Esophagus squamous epithelium (tissue), 5 donors: Measurements from ENCODE around the gene ABCC1. TPM values are rescaled to one million over a fixed set of nuclear protein-coding genes. Genes with fewer than 3 reads are reported as not detected.

Experiments
- DNase-seq: peaks from one replicate; lab custom pipeline; 2025; lab: John Stamatoyannopoulos, UW
- H3K27ac ChIP-seq, 4 donors: fragments of 200-600 bp; sonication (generic); one replicate each; pipeline ENCODE4 v1.5.1; 2016 to 2019; ENCODE audit warnings: mild to moderate bottlenecking in 1 of 4
- H3K27me3 ChIP-seq, 4 donors: fragments of 200-600 bp; sonication (generic); 1 replicate in 3 of 4; 2 replicates in 1 of 4; pipeline versions ENCODE4 v1.5.1 to v1.6.0; 2017 to 2021; ENCODE audit warnings: antibody characterized with exemption in 1 of 4
- H3K36me3 ChIP-seq, 3 donors: fragments of 200-600 bp; sonication (generic); one replicate each; pipeline ENCODE4 v1.5.1; 2016 to 2019
- H3K4me1 ChIP-seq, 3 donors: fragments of 200-600 bp; sonication (generic); one replicate each; pipeline ENCODE4 v1.5.1; 2017 to 2019
- H3K4me3 ChIP-seq, 4 donors: fragments of 200-600 bp; sonication (generic); 1 replicate in 3 of 4; 2 replicates in 1 of 4; pipeline ENCODE4 v1.5.1; 2016 to 2019; ENCODE audit warnings: mild to moderate bottlenecking in 2 of 4, moderate library complexity in 1 of 4
- H3K9me3 ChIP-seq, 3 donors: fragments of 200-600 bp; sonication (generic); one replicate each; pipeline ENCODE4 v1.5.1; 2016 to 2019
- POLR2A ChIP-seq, 4 donors: fragments of 450-650 bp; IDR thresholded peaks; one replicate each; pipeline ENCODE4 v1.6.1; 2017; ENCODE audit warnings: antibody characterized with exemption in 4 of 4, mild to moderate bottlenecking in 4 of 4, moderate library complexity in 3 of 4
- WGBS, 2 donors: methylation state at CpG; one replicate each; pipeline ENCODE4 v1.1.5; 2018; 5-methylcytosine and 5-hydroxymethylcytosine counted together
- intact Hi-C: fragments of 100-400 bp; cut with DNase I; formaldehyde crosslinking; loops from one replicate; pipeline ENCODE4 v1.15.0; 2022
- total RNA-seq, 4 donors: library from RNA; depleted of rRNA; stranded (reverse); fragments of >200 nt; gene quantifications; one replicate each; pipeline ENCODE4 v1.1.0, GENCODE V29; 2016
- TF ChIP-seq, protein P1 (sequence below), 6 experiments: fragments of 450-650 bp in 4 of 6; fragments of 200-600 bp in 2 of 6; sonication (generic) in 2 of 6; IDR thresholded peaks; one replicate each; pipeline ENCODE4 v1.5.1; 2016 to 2019; ENCODE audit warnings: antibody characterized with exemption in 6 of 6, mild to moderate bottlenecking in 4 of 6, moderate library complexity in 4 of 6
- donor health status: DM: yes; HTN: yes; CAD: no.

Gene ABCC1
- 10 to 100 TPM; 22.9 to 56.7 (median 46.9) TPM for total RNA-seq

DNA sequence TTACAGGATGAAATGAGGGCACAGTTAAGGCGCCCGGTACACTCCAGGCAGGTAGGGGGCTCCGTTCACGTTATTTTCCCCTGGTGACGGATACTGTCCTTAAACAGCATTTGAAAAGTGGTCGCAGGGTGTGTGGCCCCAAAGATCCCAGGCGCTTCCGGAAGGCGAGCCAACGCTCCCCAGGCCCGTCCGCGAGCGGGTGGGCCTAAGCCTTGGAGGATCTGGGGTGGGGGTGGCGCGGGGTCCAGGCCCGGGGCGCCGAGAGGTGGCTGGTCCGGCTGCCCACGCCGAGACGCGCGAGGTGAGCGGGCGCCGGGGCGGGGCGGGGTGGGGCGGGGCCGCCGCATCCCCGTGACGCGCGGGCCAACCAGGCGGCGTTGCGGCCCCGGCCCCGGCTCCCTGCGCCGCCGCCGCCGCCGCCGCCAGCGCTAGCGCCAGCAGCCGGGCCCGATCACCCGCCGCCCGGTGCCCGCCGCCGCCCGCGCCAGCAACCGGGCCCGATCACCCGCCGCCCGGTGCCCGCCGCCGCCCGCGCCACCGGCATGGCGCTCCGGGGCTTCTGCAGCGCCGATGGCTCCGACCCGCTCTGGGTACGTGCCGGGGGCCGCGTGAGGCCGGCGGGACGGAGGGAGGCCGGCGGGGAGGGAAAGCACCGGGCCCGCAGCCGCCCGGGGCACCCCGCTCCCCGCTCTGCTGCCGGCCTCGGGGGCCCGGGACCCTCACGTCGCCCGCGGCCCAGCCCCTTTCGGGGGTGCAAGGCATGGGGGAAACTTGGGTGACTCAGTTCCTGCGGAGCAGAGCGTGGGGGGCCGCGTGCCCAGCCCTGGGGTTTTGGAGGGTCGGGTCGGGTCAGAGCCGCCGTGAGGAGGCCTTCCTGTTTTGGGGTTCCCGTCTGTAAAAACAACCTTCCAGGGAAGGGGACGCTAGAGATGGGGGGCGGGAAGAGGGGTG is at the start of gene ABCC1:
Gene ABCC1 (plus strand): TSS at position 407 of the 951 bp plus-strand sequence. CDS start 136 bp downstream, at position 543.
- intact Hi-C loops: loop anchor here (10.0 kb wide), 1 partner anchor 65 kb away; the partner anchor contains the start of gene CEP20
- Histone ChIP-seq H3K9me3 (no peaks in the 10 kb centered on the region), H3K36me3 (no peaks in the 10 kb centered on the region), H3K4me1 (peaks cover 18 to 81% (median 42%) of the 10 kb centered on the region in 3 donors), H3K27me3 (no peaks in the 10 kb centered on the region), H3K4me3 (peak within 1 kb of the TSS; percentile 86 to 95 (median 94)), H3K27ac (peak within 1 kb of the TSS; percentile 92 to 96 (median 96))
- WGBS, 2 donors: 0 to 1% methylated on average over 3 to 15 of the region's 112 CpGs
- DNase-seq: no peak
- peak in 1 of 4 donors; percentile 23 for TF ChIP-seq POLR2A (IDR thresholded peaks at IDR 0.05)
- TF ChIP-seq, protein P1, sequence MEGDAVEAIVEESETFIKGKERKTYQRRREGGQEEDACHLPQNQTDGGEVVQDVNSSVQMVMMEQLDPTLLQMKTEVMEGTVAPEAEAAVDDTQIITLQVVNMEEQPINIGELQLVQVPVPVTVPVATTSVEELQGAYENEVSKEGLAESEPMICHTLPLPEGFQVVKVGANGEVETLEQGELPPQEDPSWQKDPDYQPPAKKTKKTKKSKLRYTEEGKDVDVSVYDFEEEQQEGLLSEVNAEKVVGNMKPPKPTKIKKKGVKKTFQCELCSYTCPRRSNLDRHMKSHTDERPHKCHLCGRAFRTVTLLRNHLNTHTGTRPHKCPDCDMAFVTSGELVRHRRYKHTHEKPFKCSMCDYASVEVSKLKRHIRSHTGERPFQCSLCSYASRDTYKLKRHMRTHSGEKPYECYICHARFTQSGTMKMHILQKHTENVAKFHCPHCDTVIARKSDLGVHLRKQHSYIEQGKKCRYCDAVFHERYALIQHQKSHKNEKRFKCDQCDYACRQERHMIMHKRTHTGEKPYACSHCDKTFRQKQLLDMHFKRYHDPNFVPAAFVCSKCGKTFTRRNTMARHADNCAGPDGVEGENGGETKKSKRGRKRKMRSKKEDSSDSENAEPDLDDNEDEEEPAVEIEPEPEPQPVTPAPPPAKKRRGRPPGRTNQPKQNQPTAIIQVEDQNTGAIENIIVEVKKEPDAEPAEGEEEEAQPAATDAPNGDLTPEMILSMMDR (IDR thresholded peaks at IDR 0.05): no peak

DNA sequence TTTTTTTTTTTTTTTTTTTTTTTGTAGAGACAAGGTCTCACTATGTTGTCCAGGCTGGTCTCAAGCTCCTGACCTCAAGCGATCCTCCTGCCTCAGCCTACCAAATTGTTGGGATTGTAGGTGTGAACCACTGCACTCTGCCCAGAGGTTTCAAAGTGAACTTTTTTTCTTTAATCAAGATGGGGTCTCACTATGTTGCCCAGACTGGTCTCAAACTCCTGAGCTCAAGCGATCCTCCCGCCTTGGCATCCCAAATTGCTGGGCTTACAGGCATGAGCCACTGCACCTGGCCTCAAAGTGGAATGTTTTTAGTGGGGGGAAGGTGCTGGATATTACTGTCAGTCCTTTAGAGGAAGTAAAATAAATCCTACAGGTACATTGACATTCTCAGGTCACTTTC is 49.1 kb upstream of the ABCC1 start:
- Histone ChIP-seq H3K27me3 (no peaks in the 10 kb centered on the region), H3K36me3 (no peaks in the 10 kb centered on the region), H3K27ac (peak overlapping the region; percentile 2 to 79 (median 73)), H3K9me3 (no peaks in the 10 kb centered on the region), H3K4me3 (no peak overlapping the region), H3K4me1 (peaks cover 5 to 53% (median 11%) of the 10 kb centered on the region in 3 donors)
- intact Hi-C loops: no loop called here
- TF ChIP-seq, protein P1 (IDR thresholded peaks at IDR 0.05): no peak
- TF ChIP-seq POLR2A (IDR thresholded peaks at IDR 0.05): no peak
- DNase-seq: no peak
- 36 to 54% methylated on average over 3 of the region's 3 CpGs for WGBS, 2 donors

DNA sequence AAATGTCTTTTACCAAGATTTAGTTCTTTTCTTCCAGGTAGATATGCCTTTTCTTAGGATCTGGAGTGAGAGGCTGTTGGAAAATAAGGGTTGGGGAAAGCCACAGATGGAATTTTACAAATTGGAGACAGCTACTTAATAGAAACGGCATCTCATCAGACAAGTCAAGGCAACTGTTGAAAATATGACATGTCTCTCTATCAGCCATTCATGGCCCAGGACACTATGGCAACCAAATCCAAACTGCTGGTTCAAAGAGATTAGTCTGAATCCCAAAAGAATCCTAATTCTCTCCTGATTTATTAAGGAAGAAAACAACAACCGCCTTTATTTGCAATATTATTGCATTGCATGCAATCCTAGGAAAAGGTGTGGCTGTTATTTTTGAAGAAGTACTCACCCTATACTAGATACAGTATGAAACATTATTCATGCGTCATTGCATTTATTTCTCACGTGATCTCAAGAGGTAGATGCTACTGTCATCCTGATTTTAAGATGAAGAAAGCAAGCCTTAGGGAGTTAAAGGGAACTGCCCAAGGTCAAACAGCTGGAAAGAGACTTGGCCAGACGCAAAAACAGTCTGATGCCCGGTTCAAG is 48.4 kb upstream of the ABCC1 start:
- no peak for DNase-seq
- H3K27me3 ChIP-seq: no peaks in the 10 kb centered on the region
- intact Hi-C loops: no loop called here
- H3K36me3 ChIP-seq: no peaks in the 10 kb centered on the region
- 26 to 39% methylated on average over 6 of the region's 6 CpGs for WGBS, 2 donors
- no peak overlapping the region for H3K4me3 ChIP-seq
- H3K27ac ChIP-seq: peak overlapping the region; percentile 2 to 79 (median 73)
- peaks cover 5 to 47% (median 8%) of the 10 kb centered on the region in 3 donors for H3K4me1 ChIP-seq
- no peak for TF ChIP-seq POLR2A (IDR thresholded peaks at IDR 0.05)
- TF ChIP-seq, protein P1 (IDR thresholded peaks at IDR 0.05): no peak
- no peaks in the 10 kb centered on the region for H3K9me3 ChIP-seq

DNA sequence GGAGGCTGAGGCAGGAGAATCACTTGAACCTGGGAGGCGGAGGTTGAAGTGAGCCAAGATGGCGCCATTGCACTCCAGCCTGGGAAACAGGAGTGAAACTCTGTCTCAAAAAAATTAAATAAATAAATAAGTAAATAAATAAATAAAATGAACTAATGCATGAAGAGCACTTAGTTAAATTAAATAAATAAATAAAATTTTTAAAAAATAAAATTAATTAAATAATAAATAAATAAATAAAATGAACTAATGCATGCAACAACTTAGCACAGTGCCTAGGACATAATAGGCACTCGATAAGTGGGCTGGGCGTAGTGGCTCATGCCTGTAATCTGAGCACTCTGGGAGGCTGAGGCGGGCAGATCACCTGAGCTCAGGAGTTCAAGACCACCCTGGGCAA is 45.5 kb upstream of the ABCC1 start:
- TF ChIP-seq, protein P1 (IDR thresholded peaks at IDR 0.05): no peak
- no peak for TF ChIP-seq POLR2A (IDR thresholded peaks at IDR 0.05)
- H3K27me3 ChIP-seq: no peaks in the 10 kb centered on the region
- H3K27ac ChIP-seq: no peak overlapping the region
- H3K9me3 ChIP-seq: peaks cover 0 to 4% (median 0%) of the 10 kb centered on the region in 3 donors
- intact Hi-C loops: no loop called here
- DNase-seq: no peak
- H3K36me3 ChIP-seq: no peaks in the 10 kb centered on the region
- H3K4me3 ChIP-seq: no peak overlapping the region
- 83 to 95% methylated on average over 5 of the region's 5 CpGs for WGBS, 2 donors
- H3K4me1 ChIP-seq: peaks cover 5 to 26% (median 8%) of the 10 kb centered on the region in 3 donors
